Ascending aorta (tissue), 2 donors: ENCODE measurements around the gene IVD. TPM values are rescaled to one million over a fixed set of nuclear protein-coding genes. Genes with fewer than 3 reads are reported as not detected.
"Not testable (repeated sequence)": the region's sequence is repeated elsewhere in the genome, so short reads cannot be mapped to it uniquely, and the experiment has no call there.

Experiments used
- DNase-seq, 2 donors: peaks; one replicate each; pipeline ENCODE4 v3.0.0-alpha.2; 2019; ENCODE audit warnings: low spot score in 2 of 2
- H3K27ac ChIP-seq, 2 donors: fragments of 200-600 bp; sonication (generic); one replicate each; pipeline ENCODE4 v1.5.1; 2016 to 2017; ENCODE audit warnings: mild to moderate bottlenecking in 1 of 2
- H3K27me3 ChIP-seq: fragments of 200-600 bp; sonication (generic); one replicate; pipeline ENCODE4 v1.5.1; 2017
- H3K36me3 ChIP-seq, 2 donors: fragments of 200-600 bp; sonication (generic); one replicate each; pipeline ENCODE4 v1.5.1; 2016
- H3K4me1 ChIP-seq, 2 donors: fragments of 200-600 bp; sonication (generic); one replicate each; pipeline ENCODE4 v1.5.1; 2016 to 2017; ENCODE audit warnings: mild to moderate bottlenecking in 1 of 2
- H3K4me3 ChIP-seq, 2 donors: fragments of 200-600 bp; sonication (generic); one replicate each; pipeline ENCODE4 v1.5.1; 2016 to 2017; ENCODE audit warnings: mild to moderate bottlenecking in 1 of 2
- H3K9me3 ChIP-seq, 2 donors: fragments of 200-600 bp; sonication (generic); one replicate each; pipeline ENCODE4 v1.5.1; 2016
- CTCF ChIP-seq, 3 experiments: fragments of 200-600 bp in 2 of 3; fragments of 450-650 bp in 1 of 3; sonication (generic) in 2 of 3; IDR thresholded peaks; one replicate each; pipeline ENCODE4 v1.5.1; 2016 to 2019; ENCODE audit warnings: antibody characterized with exemption in 3 of 3, mild to moderate bottlenecking in 1 of 3, moderate library complexity in 1 of 3
- intact Hi-C: fragments of 100-400 bp; cut with DNase I; formaldehyde crosslinking; loops from one replicate; pipeline ENCODE4 v1.15.1; 2023
- total RNA-seq: library from RNA; depleted of rRNA; stranded (reverse); fragments of >200 nt; gene quantifications from one replicate; pipeline ENCODE4 v1.1.0, GENCODE V29; 2016

The IVD gene
- total RNA-seq, 1 donor from 2014 or later: 39.5 TPM

GRCh38 chr15:40450047-40450446, 44.5 kb downstream of the IVD start:
- Histone ChIP-seq H3K27ac (no peak overlapping the region), H3K4me3 (no peak overlapping the region), H3K27me3 (no peaks in the 10 kb centered on the region), H3K4me1 (peaks cover 0 to 13% of the 10 kb centered on the region in 2 donors), H3K36me3 (no peaks in the 10 kb centered on the region), H3K9me3 (no peaks in the 10 kb centered on the region)
- intact Hi-C loops: no loop called here
- no peak for DNase-seq
- TF ChIP-seq CTCF (IDR thresholded peaks at IDR 0.05): no peak

- Histone ChIP-seq H3K36me3 (no peaks in the 10 kb centered on the region), H3K27me3 (no peaks in the 10 kb centered on the region), H3K4me1 (peaks cover 4 to 15% of the 10 kb centered on the region in 2 donors), H3K4me3 (no peak overlapping the region), H3K27ac (no peak overlapping the region), H3K9me3 (no peaks in the 10 kb centered on the region)
- no peak for TF ChIP-seq CTCF (IDR thresholded peaks at IDR 0.05)
- DNase-seq: no peak
- intact Hi-C loops: no loop called here
Observed at GRCh38 chr15:40451527-40452158, 46.0 kb downstream of the IVD start.

- no peak for TF ChIP-seq CTCF (IDR thresholded peaks at IDR 0.05)
- Histone ChIP-seq H3K4me3 (no peak overlapping the region), H3K9me3 (no peaks in the 10 kb centered on the region), H3K36me3 (no peaks in the 10 kb centered on the region), H3K27ac (no peak overlapping the region), H3K4me1 (peaks cover 4 to 15% of the 10 kb centered on the region in 2 donors), H3K27me3 (no peaks in the 10 kb centered on the region)
- no peak for DNase-seq
- intact Hi-C loops: no loop called here
Observed at GRCh38 chr15:40452296-40453090, 46.9 kb downstream of the IVD start.

- intact Hi-C loops: not testable (repeated sequence)
Observed at GRCh38 chr15:40453941-40454340, 48.3 kb downstream of the IVD start.

GRCh38 chr15:40454904-40455391, 49.4 kb downstream of the IVD start:
- Histone ChIP-seq H3K27ac (no peak overlapping the region), H3K4me1 (peaks cover 4 to 15% of the 10 kb centered on the region in 2 donors)
- no peak for TF ChIP-seq CTCF (IDR thresholded peaks at IDR 0.05)

More at GRCh38 chr15:40453941-40454340, 48.3 kb downstream of the IVD start:
- H3K4me3 ChIP-seq, H3K27me3 ChIP-seq, DNase-seq, H3K9me3 ChIP-seq, H3K36me3 ChIP-seq, H3K27ac ChIP-seq: not testable (repeated sequence)
- H3K4me1 ChIP-seq: peaks cover 4 to 15% of the 10 kb centered on the region in 2 donors

GRCh38 chr15:40456299-40456712, 50.7 kb downstream of the IVD start:
- Histone ChIP-seq H3K36me3 (peaks cover 12 to 23% of the 10 kb centered on the region in 2 donors), H3K27me3 (no peaks in the 10 kb centered on the region), H3K4me3 (no peak overlapping the region), H3K9me3 (no peaks in the 10 kb centered on the region), H3K27ac (no peak overlapping the region), H3K4me1 (peaks cover 4 to 15% of the 10 kb centered on the region in 2 donors)
- intact Hi-C loops: no loop called here
- TF ChIP-seq CTCF (IDR thresholded peaks at IDR 0.05): no peak
- no peak for DNase-seq

More at GRCh38 chr15:40454904-40455391, 49.4 kb downstream of the IVD start:
- H3K36me3 ChIP-seq: peaks cover 12 to 14% of the 10 kb centered on the region in 2 donors
- intact Hi-C loops: no loop called here
- no peaks in the 10 kb centered on the region for H3K9me3 ChIP-seq
- DNase-seq: no peak
- H3K27me3 ChIP-seq: no peaks in the 10 kb centered on the region
- no peak overlapping the region for H3K4me3 ChIP-seq
